ENCODE measurements around the gene CYTH1.

- TF ChIP-seq CTCF (conservative IDR thresholded peaks at IDR 0.05; ENCODE audit: low read length): no peak
- no peak for TF ChIP-seq EZH2phosphoT487 (IDR thresholded peaks at IDR 0.05; ENCODE audit: borderline replicate concordance, low read depth, low read length)
These were observed 108.7 kb downstream of the CYTH1 start for GRCh38 chr17:78673395-78673794.

Measured in OCI-LY7 (cell line).